ENCODE results near the gene NONO.
"Not testable (repeated sequence)": the region's sequence is repeated elsewhere in the genome, so short reads cannot be mapped to it uniquely, and the experiment has no call there.

Gene NONO

GRCh38 chrX:71282514-71283402 lies 677 bp upstream of the NONO start:
- peak; percentile 38 to 49 for DNase-seq (ENCODE audit: low read depth in 1 of 2, low spot score in 1 of 2)

GRCh38 chrX:71285929-71286328 lies 2.5 kb downstream of the NONO start:
- no peak for DNase-seq (ENCODE audit: low read depth in 1 of 2, low spot score in 1 of 2)

GRCh38 chrX:71291381-71291780 lies 7.9 kb downstream of the NONO start:
- no peak for DNase-seq (ENCODE audit: low read depth in 1 of 2, low spot score in 1 of 2)

DNA sequence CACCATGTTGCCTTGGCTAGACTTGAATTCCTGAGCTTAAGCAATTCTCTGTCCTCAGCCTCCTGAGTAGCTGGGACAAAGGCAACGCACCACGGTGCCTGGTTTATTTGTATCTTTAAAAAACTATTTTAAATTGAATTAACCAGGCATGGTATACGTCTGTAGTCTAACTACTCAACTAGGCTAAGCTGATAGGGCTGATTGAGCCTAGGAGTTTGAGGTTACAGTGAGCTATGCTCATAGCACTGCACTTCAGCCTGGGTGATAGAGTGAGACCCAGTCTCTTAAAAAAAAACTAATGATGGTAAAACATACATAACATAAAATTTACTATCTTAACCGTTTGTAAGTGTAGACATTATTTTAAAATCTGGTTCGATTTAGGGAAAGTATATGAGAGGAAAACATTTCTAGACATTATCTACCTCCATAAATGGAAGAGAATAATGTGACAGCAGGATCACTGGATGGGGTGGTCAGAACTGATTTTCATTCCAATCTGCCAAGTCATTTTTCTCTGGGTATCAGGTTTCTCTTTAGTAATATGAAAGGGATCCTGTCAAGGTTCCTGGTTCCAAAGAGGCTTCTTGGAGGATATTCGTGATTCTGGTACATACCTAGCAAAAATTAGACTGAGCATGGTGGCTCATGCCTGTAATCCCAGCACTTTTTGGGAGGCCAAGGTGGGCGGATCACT lies 9.4 kb downstream of the NONO start:
- DNase-seq (ENCODE audit: low read depth in 1 of 2, low spot score in 1 of 2) = no peak

- no peak for DNase-seq (ENCODE audit: low read depth in 1 of 2, low spot score in 1 of 2)
Observed at GRCh38 chrX:71296806-71297205, 13.4 kb downstream of the NONO start.

DNA sequence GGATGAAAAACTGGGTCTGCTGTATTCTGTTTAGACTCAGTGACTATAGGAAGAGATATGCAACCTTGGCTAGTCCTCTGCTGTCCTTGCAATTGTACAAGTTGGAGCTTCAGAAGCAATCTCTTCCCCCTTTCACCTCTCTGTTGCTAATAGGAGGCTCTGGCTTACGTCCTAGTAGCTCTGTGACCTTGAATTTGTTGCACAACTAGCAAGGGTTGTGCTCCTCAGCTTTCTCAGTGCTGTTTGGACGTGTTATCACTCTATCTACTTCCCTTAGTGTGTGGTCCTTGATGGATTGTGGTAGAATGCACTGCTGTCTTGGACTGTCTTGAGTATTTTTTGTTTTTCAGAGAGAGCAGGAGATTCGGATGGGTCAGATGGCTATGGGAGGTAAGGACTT lies 14.7 kb downstream of the NONO start:
- no peak for DNase-seq (ENCODE audit: low read depth in 1 of 2, low spot score in 1 of 2)

GRCh38 chrX:71300064-71300463 lies 16.6 kb downstream of the NONO start:
- not testable (repeated sequence) for DNase-seq (ENCODE audit: low read depth in 1 of 2, low spot score in 1 of 2)

- DNase-seq (ENCODE audit: low read depth in 1 of 2, low spot score in 1 of 2) = not testable (repeated sequence)
Observed at GRCh38 chrX:71300495-71300894, 17.1 kb downstream of the NONO start.

- DNase-seq (ENCODE audit: low read depth in 1 of 2, low spot score in 1 of 2) = no peak
Observed at GRCh38 chrX:71301195-71301924, 17.9 kb downstream of the NONO start, which contains the start of gene ITGB1BP2. Gene ITGB1BP2 (plus strand): TSS chrX:71301750. CDS start chrX:71301807, 57 bp downstream.

DNA sequence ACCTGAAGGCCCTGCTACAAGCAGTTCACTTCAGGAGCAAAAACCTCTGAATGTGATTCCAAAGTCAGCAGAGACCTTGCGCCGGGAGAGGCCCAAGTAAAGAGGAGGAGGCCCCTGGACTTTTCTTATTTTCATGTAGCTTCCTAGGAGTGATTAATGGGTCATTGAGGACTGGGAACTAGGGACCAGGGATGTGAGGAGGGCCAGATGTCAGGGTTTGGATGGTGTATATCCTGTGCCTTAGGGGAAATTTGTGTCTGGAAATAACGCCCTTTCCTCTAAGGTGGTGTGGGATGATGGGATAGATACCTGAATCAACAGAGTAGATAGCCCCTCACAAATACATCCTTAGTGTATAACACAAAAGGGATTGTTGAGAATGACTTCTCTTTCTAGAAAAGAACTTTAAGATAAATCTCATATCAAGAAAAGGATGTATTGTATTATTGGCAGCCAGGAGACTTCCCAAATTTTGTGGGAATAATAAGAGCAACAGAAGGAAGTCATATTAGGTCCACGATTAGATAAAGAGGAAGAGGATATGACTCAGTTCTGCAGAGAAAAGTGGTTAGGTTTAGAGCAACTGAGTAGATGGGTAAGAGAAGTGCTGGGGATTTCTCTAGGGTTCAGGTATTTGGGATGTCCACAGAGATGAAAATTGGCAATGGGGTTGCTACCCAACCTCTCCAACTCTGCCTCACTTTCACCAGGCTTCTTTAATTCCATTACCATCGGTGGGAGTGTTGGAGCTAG lies 19.2 kb downstream of the NONO start:
- DNase-seq (ENCODE audit: low read depth in 1 of 2, low spot score in 1 of 2) = no peak

- no peak for DNase-seq (ENCODE audit: low read depth in 1 of 2, low spot score in 1 of 2)
Observed at GRCh38 chrX:71304561-71304960, 21.1 kb downstream of the NONO start.

DNA sequence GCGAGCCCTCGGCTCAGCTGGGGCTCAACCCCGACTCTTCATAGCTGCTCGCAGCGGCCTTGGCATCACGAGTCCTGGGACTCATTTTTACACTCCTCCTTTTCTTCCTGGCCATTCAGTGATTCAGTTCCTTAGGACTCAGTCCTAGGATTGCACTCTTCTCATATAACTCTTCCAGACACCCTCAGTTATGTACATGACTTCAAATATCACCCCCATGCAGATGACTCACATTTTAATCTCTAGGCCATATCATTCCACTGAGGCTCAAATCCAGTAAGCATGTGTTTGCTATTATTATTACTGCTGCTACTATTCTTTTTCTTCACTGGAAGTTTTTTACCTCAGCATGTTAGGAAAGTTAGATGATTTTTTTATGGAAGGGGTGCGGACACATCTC lies 32.5 kb downstream of the NONO start:
- DNase-seq (ENCODE audit: low read depth in 1 of 2, low spot score in 1 of 2) = no peak

DNA sequence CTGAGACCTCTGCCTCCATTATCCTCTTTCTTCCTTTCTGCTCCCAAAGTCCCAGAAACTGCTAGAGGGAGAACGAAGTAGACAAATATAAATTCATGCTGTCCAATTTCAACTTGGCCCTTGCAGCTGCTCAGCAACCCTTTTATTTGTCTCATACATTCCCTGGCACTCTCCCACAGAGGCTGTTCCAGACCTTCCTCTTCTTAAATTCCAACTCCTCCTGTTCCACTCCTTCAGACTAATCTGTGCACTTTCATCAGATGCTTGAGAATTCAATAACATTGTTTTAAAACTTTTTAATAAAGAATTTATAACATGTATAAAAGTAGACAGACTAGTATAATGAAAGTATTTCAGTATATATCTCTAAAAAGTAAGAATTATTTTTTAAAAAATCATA lies 33.5 kb downstream of the NONO start:
- not testable (repeated sequence) for DNase-seq (ENCODE audit: low read depth in 1 of 2, low spot score in 1 of 2)

- DNase-seq (ENCODE audit: low read depth in 1 of 2, low spot score in 1 of 2) = no peak
Observed at GRCh38 chrX:71320126-71320525, 36.7 kb downstream of the NONO start.

GRCh38 chrX:71321731-71322130 lies 38.3 kb downstream of the NONO start:
- DNase-seq (ENCODE audit: low read depth in 1 of 2, low spot score in 1 of 2) = no peak

- DNase-seq (ENCODE audit: low read depth in 1 of 2, low spot score in 1 of 2) = not testable (repeated sequence)
Observed at GRCh38 chrX:71324452-71324851, 41.0 kb downstream of the NONO start.

- no peak for DNase-seq (ENCODE audit: low read depth in 1 of 2, low spot score in 1 of 2)
Observed at GRCh38 chrX:71326394-71326793, 43.0 kb downstream of the NONO start.

DNA sequence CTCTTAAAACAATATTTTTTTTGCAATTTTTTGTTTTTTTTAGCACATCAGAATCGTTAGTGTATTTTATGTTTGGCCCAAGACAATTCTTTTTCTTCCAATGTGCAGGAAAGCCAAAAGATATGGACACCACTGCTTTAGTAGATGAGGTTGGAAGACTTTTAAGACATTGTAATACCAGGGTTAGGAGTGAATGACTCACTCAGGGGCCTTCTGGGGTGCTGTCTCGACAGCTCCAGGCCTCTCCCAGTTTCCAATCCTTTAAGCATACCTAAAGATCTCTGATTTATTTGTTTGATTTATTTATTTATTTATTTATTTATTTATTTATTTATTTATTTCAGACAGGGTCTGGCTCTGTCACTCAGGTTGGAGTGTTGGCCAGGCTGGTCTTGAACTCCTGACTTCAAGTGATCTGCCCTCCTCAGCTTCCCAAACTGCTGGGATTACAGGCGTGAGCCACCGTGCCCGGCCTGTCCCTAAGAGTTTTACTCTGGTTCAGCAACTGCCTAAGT lies 65.8 kb downstream of the NONO start:
- not testable (repeated sequence) for DNase-seq (ENCODE audit: low read depth in 1 of 2, low spot score in 1 of 2)

- DNase-seq (ENCODE audit: low read depth in 1 of 2, low spot score in 1 of 2) = not testable (repeated sequence)
Observed at GRCh38 chrX:71349867-71350266, 66.4 kb downstream of the NONO start.
